ENCODE results near the gene PCK2. TPM values are rescaled to one million over a fixed set of nuclear protein-coding genes. Genes with fewer than 3 reads are reported as not detected.

The PCK2 gene
- total and polyA plus RNA-seq, 2 of the 8 experiments (the other 6 are each of a cell fraction or from before 2014, with no cell fraction given) = 81.9 to 115 TPM

DNA sequence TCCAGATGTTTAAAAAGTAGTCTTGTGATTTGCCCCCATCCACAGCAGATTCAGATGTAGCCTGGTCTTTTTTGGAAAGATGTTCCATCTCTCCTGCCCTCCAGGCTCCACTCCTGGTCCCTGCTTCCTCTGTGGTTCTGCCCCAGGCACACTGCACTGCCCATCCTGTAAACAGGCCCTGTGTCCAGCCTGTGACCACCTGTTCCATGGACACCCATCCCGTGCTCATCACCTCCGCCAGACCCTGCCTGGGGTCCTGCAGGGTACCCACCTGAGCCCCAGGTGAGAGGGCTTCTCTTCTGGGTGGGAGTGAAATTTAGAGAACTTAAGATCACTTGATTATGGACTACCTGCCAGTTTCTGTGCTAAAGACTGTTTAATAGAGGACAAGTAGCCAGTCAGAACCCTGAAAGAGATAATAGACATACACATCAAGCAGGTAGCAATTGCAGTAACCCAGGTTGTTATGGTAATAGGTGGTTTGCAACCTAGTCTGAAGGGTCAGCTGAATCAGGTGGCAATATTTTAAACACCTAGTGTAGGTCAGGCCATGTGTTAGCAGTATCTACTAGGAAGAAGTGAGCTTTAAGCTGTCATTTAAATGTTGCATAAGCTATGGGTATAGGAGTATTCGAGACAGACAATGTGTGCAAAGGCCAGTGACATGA, 55.3 kb downstream of the PCK2 start (continued):
- no peak for TF ChIP-seq TCF12 (IDR thresholded peaks at IDR 0.05; ENCODE audit: low read depth, low read length)
- TF ChIP-seq, protein P1, sequence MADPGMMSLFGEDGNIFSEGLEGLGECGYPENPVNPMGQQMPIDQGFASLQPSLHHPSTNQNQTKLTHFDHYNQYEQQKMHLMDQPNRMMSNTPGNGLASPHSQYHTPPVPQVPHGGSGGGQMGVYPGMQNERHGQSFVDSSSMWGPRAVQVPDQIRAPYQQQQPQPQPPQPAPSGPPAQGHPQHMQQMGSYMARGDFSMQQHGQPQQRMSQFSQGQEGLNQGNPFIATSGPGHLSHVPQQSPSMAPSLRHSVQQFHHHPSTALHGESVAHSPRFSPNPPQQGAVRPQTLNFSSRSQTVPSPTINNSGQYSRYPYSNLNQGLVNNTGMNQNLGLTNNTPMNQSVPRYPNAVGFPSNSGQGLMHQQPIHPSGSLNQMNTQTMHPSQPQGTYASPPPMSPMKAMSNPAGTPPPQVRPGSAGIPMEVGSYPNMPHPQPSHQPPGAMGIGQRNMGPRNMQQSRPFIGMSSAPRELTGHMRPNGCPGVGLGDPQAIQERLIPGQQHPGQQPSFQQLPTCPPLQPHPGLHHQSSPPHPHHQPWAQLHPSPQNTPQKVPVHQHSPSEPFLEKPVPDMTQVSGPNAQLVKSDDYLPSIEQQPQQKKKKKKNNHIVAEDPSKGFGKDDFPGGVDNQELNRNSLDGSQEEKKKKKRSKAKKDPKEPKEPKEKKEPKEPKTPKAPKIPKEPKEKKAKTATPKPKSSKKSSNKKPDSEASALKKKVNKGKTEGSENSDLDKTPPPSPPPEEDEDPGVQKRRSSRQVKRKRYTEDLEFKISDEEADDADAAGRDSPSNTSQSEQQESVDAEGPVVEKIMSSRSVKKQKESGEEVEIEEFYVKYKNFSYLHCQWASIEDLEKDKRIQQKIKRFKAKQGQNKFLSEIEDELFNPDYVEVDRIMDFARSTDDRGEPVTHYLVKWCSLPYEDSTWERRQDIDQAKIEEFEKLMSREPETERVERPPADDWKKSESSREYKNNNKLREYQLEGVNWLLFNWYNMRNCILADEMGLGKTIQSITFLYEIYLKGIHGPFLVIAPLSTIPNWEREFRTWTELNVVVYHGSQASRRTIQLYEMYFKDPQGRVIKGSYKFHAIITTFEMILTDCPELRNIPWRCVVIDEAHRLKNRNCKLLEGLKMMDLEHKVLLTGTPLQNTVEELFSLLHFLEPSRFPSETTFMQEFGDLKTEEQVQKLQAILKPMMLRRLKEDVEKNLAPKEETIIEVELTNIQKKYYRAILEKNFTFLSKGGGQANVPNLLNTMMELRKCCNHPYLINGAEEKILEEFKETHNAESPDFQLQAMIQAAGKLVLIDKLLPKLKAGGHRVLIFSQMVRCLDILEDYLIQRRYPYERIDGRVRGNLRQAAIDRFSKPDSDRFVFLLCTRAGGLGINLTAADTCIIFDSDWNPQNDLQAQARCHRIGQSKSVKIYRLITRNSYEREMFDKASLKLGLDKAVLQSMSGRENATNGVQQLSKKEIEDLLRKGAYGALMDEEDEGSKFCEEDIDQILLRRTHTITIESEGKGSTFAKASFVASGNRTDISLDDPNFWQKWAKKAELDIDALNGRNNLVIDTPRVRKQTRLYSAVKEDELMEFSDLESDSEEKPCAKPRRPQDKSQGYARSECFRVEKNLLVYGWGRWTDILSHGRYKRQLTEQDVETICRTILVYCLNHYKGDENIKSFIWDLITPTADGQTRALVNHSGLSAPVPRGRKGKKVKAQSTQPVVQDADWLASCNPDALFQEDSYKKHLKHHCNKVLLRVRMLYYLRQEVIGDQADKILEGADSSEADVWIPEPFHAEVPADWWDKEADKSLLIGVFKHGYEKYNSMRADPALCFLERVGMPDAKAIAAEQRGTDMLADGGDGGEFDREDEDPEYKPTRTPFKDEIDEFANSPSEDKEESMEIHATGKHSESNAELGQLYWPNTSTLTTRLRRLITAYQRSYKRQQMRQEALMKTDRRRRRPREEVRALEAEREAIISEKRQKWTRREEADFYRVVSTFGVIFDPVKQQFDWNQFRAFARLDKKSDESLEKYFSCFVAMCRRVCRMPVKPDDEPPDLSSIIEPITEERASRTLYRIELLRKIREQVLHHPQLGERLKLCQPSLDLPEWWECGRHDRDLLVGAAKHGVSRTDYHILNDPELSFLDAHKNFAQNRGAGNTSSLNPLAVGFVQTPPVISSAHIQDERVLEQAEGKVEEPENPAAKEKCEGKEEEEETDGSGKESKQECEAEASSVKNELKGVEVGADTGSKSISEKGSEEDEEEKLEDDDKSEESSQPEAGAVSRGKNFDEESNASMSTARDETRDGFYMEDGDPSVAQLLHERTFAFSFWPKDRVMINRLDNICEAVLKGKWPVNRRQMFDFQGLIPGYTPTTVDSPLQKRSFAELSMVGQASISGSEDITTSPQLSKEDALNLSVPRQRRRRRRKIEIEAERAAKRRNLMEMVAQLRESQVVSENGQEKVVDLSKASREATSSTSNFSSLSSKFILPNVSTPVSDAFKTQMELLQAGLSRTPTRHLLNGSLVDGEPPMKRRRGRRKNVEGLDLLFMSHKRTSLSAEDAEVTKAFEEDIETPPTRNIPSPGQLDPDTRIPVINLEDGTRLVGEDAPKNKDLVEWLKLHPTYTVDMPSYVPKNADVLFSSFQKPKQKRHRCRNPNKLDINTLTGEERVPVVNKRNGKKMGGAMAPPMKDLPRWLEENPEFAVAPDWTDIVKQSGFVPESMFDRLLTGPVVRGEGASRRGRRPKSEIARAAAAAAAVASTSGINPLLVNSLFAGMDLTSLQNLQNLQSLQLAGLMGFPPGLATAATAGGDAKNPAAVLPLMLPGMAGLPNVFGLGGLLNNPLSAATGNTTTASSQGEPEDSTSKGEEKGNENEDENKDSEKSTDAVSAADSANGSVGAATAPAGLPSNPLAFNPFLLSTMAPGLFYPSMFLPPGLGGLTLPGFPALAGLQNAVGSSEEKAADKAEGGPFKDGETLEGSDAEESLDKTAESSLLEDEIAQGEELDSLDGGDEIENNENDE (IDR thresholded peaks at IDR 0.05; ENCODE audit: insufficient replicate concordance, low read length) = no peak
- no peak for TF ChIP-seq ZNF274 (IDR thresholded peaks at IDR 0.05; ENCODE audit: borderline replicate concordance, extremely low read depth, low read length)
- no peak for TF ChIP-seq SP4 (IDR thresholded peaks at IDR 0.05; ENCODE audit: low read length)
- no peak for TF ChIP-seq CBX8 (IDR thresholded peaks at IDR 0.05; ENCODE audit: borderline replicate concordance, low read depth, low read length)
- no peak for TF ChIP-seq ASH2L (IDR thresholded peaks at IDR 0.05; ENCODE audit: low read length)

All from H1 (cell line).